Ishikawa (cell line): ENCODE results near the gene TTC9B.

Experiments
- CEBPB ChIP-seq: IDR thresholded peaks from 2 replicates; pipeline ENCODE4 v1.6.1; 2012
- CREB1 ChIP-seq: IDR thresholded peaks from 2 replicates; pipeline ENCODE4 v1.6.1; 2012; ENCODE audit warnings: low read depth
- EGR1 ChIP-seq: IDR thresholded peaks from 2 replicates; pipeline ENCODE4 v1.6.1; 2012
- EP300 ChIP-seq: IDR thresholded peaks from 2 replicates; pipeline ENCODE4 v1.6.1; 2012; ENCODE audit warnings: borderline replicate concordance
- FOXM1 ChIP-seq: IDR thresholded peaks from 2 replicates; pipeline ENCODE4 v1.6.1; 2012; ENCODE audit warnings: low read depth, borderline replicate concordance
- NFIC ChIP-seq: IDR thresholded peaks from 2 replicates; pipeline ENCODE4 v1.6.1; 2012
- RAD21 ChIP-seq: IDR thresholded peaks from 2 replicates; pipeline ENCODE4 v1.6.1; 2012; ENCODE audit warnings: low read depth
- REST ChIP-seq: IDR thresholded peaks from 2 replicates; pipeline ENCODE4 v1.6.1; 2012; ENCODE audit warnings: low read depth, mild to moderate bottlenecking
- TAF1 ChIP-seq: IDR thresholded peaks from 2 replicates; pipeline ENCODE4 v1.6.1; 2012; ENCODE audit warnings: low read depth, mild to moderate bottlenecking
- TCF12 ChIP-seq: IDR thresholded peaks from 2 replicates; pipeline ENCODE4 v1.6.1; 2012; ENCODE audit warnings: low read depth
- TEAD4 ChIP-seq: IDR thresholded peaks from 2 replicates; pipeline ENCODE4 v1.6.1; 2012
- USF1 ChIP-seq: IDR thresholded peaks from 2 replicates; pipeline ENCODE4 v1.6.1; 2012
- YY1 ChIP-seq: IDR thresholded peaks from 2 replicates; pipeline ENCODE4 v1.6.1; 2012; ENCODE audit warnings: low read depth
- ZBTB7A ChIP-seq: IDR thresholded peaks from 2 replicates; pipeline ENCODE4 v1.6.1; 2012; ENCODE audit warnings: low read depth
- TF ChIP-seq, protein P1 (sequence below): IDR thresholded peaks from 2 replicates; pipeline ENCODE4 v1.6.1; 2012

TTC9B gene

DNA sequence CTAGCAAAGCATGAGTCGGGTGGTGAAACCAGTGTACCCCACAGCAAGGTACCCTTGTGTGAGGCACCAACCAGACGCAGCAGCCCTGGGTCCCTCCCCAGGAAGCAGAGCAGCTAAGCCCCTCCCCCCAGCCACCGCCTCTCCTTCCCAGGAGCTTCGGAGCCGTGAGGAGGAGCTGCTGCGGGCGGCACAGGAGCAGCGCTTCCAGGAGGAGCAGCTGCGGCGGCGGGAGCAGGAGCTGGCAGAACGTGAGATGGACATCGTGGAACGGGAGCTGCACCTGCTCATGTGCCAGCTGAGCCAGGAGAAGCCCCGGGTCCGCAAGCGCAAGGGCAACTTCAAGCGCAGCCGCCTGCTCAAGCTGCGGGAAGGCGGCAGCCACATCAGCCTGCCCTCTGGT lies 12.4 kb downstream of the TTC9B start:
- TF ChIP-seq TEAD4 (no peak), ZBTB7A (no peak), FOXM1 (no peak), TCF12 (no peak), CREB1 (no peak), YY1 (no peak), REST (no peak), RAD21 (no peak), CEBPB (no peak), EGR1 (no peak), USF1 (no peak), EP300 (no peak)
- TF ChIP-seq, protein P1, sequence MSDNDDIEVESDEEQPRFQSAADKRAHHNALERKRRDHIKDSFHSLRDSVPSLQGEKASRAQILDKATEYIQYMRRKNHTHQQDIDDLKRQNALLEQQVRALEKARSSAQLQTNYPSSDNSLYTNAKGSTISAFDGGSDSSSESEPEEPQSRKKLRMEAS = no peak

DNA sequence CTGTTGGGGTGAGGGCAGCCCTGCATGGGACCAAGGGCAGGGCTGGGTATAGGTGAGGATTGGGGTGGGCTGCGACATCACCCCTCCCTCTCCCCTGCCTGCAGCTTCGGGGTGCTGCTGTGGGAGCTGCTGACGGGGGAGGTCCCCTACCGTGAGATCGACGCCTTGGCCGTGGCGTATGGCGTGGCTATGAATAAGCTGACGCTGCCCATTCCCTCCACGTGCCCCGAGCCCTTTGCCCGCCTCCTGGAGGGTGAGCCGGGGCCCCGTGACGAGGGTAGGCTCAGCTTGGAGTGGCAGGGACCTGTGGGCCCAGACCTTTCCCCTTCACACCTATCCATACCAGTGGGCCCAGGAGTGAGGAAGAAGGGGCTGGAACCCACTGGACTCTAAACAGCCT lies 13.8 kb downstream of the TTC9B start:
- TF ChIP-seq, protein P1 = no peak
- TF ChIP-seq NFIC (no peak), EGR1 (no peak), CREB1 (no peak), CEBPB (no peak), FOXM1 (no peak), USF1 (no peak), ZBTB7A (no peak), RAD21 (no peak), YY1 (no peak), EP300 (no peak), TEAD4 (no peak), TCF12 (no peak), TAF1 (no peak), REST (no peak)

- TF ChIP-seq USF1 = no peak
- no peak for TF ChIP-seq RAD21
- no peak for TF ChIP-seq ZBTB7A
- TF ChIP-seq TAF1 = no peak
- no peak for TF ChIP-seq FOXM1
- TF ChIP-seq CREB1 = no peak
- TF ChIP-seq TEAD4 = no peak
- TF ChIP-seq TCF12 = no peak
- TF ChIP-seq NFIC = no peak
- no peak for TF ChIP-seq YY1
- no peak for TF ChIP-seq EP300
- no peak for TF ChIP-seq EGR1
- TF ChIP-seq, protein P1 = no peak
- no peak for TF ChIP-seq CEBPB
- TF ChIP-seq REST = no peak
Observed at GRCh38 chr19:40200341-40201099, 17.7 kb downstream of the TTC9B start.
